AG04450 (cell line): ENCODE measurements around the gene PILRA. TPM values are rescaled to one million over a fixed set of nuclear protein-coding genes. Genes with fewer than 3 reads are reported as not detected.

Experiments
- CTCF ChIA-PET: fragments of 300-600, 350-600 bp; formaldehyde crosslinking; extraction: SDS; loops from one replicate; lab custom pipeline; 2022; ENCODE audit warnings: antibody characterized with exemption, inconsistent platforms; lab: Charles Lee
- POLR2A ChIA-PET: fragments of 350-600 bp; formaldehyde crosslinking; extraction: SDS; loops from one replicate; lab custom pipeline; 2021; ENCODE audit warnings: antibody characterized with exemption, inconsistent platforms; lab: Yijun Ruan, JAX
- DNase-seq: peaks from one replicate; pipeline ENCODE4 v3.0.0-alpha.2; 2011; ENCODE audit warnings: low read depth, low spot score
- H3K27ac ChIP-seq: one replicate; pipeline ENCODE4 v1.5.1; 2012; ENCODE audit warnings: low read depth, low read length, control low read depth
- H3K27me3 ChIP-seq: one replicate; pipeline ENCODE4 v1.6.0; 2012; ENCODE audit warnings: low read length; ENCODE audit not compliant: control insufficient read depth, insufficient read depth
- H3K4me3 ChIP-seq: 2 replicates; pipeline ENCODE4 v1.5.1; 2011; ENCODE audit warnings: mild to moderate bottlenecking, low read depth, low read length, control low read depth
- H3K9me3 ChIP-seq: 2 replicates; pipeline ENCODE4 v1.5.1; 2012; ENCODE audit warnings: low read length; ENCODE audit not compliant: control insufficient read depth, insufficient read depth
- CTCF ChIP-seq: IDR thresholded peaks from 2 replicates; pipeline ENCODE4 v1.5.1; 2011; ENCODE audit warnings: low read depth, low read length, control low read depth, inconsistent platforms
- polyA plus RNA-seq: library from polyadenylated mRNA; depleted of rRNA; stranded (reverse); fragments of >200 nt; gene quantifications from 2 replicates; pipeline ENCODE4 v1.2.3, GENCODE V29; 2011

The PILRA gene
- polyA plus RNA-seq, 1 experiment = 0.30 TPM

GRCh38 chr7:100413889-100414288, 40.6 kb downstream of the PILRA start:
- DNase-seq = no peak
- peaks cover 16% of the 10 kb centered on the region for H3K27me3 ChIP-seq
- no peak for TF ChIP-seq CTCF
- H3K9me3 ChIP-seq = no peaks in the 10 kb centered on the region
- CTCF ChIA-PET = interaction anchor here (0.5 kb wide), 1 partner anchor 27 kb away, joined by 7 read pairs; no protein-coding TSS in a partner anchor
- POLR2A ChIA-PET = no interaction called here
- no peak overlapping the region for H3K27ac ChIP-seq
- H3K4me3 ChIP-seq = no peak overlapping the region

GRCh38 chr7:100415448-100415847, 42.2 kb downstream of the PILRA start:
- ChIA-PET POLR2A (no interaction called here), CTCF (interaction anchor here (2.1 kb wide), 1 partner anchor 8 kb away, joined by 13 read pairs; no protein-coding TSS in a partner anchor)
- no peak for DNase-seq
- peaks cover 6% of the 10 kb centered on the region for H3K27me3 ChIP-seq
- H3K4me3 ChIP-seq = no peak overlapping the region
- no peak overlapping the region for H3K27ac ChIP-seq
- H3K9me3 ChIP-seq = no peaks in the 10 kb centered on the region
- no peak for TF ChIP-seq CTCF

- Histone ChIP-seq H3K4me3 (no peak overlapping the region), H3K27ac (no peak overlapping the region), H3K27me3 (no peaks in the 10 kb centered on the region), H3K9me3 (no peaks in the 10 kb centered on the region)
- no peak for DNase-seq
- ChIA-PET CTCF (interaction anchor here (0.6 to 1.2 kb wide), 3 partner anchors 11 to 1342 kb away, joined by 3 to 4 read pairs (median 3); no protein-coding TSS in a partner anchor), POLR2A (interaction anchor here (1.4 kb wide), 1 partner anchor 9 kb away, joined by 9 read pairs; the partner anchor contains the start of gene ZCWPW1)
- TF ChIP-seq CTCF = 0 out of 2 replicates have a peak, but pooled peaks have one; percentile 9
These were observed 45.8 kb downstream of the PILRA start for GRCh38 chr7:100418930-100419659.

- no peak for DNase-seq
- Histone ChIP-seq H3K27me3 (no peaks in the 10 kb centered on the region), H3K4me3 (no peak overlapping the region), H3K9me3 (no peaks in the 10 kb centered on the region), H3K27ac (no peak overlapping the region)
- TF ChIP-seq CTCF = no peak
- ChIA-PET CTCF (interaction anchor here (0.6 to 1.4 kb wide), 2 partner anchors 12 to 1343 kb away, joined by 3 to 7 read pairs; no protein-coding TSS in a partner anchor), POLR2A (interaction anchor here (1.4 kb wide), 1 partner anchor 9 kb away, joined by 9 read pairs; the partner anchor contains the start of gene ZCWPW1)
These were observed 46.5 kb downstream of the PILRA start for GRCh38 chr7:100419660-100420226.
